Measurements from ENCODE around the gene MRPL37. TPM values are rescaled to one million over a fixed set of nuclear protein-coding genes. Genes with fewer than 3 reads are reported as not detected.
A peak's percentile ranks its signal among the peaks of the same experiment; 100 is the strongest.

Gene MRPL37
- total RNA-seq, 2 experiments from 2014 or later = 24.0 to 24.4 TPM

DNA sequence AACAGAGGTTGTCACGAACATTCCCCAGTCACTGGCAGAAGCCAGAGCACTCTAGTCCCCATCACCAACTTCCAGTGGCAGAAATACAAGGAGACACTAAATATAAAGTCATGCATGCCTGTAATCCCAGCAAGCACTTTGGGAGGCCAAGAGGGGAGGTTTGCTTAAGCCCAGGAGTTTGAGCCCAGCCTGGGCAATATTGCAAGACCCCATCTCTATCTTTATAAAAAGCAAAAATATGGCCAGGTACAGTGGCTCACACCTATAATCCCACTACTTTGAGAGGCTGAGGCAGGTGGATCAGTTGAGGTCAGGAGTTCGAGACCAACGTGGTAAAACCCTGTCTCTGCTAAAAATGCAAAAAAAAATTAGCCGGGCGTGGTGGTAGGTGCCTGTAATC, 6.5 kb upstream of the MRPL37 start:
- Histone ChIP-seq H3K27ac (ENCODE audit: low read depth in 1 of 2, low read length in 2 of 2) (no peak overlapping the region), H3K9me3 (ENCODE audit: control insufficient read depth in 1 of 2, insufficient read depth in 1 of 2, low read length in 2 of 2) (no peaks in the 10 kb centered on the region), H3K4me3 (ENCODE audit: low read length) (no peak overlapping the region), H3K36me3 (ENCODE audit: insufficient read depth, low read length) (peaks cover 41% of the 10 kb centered on the region), H3K27me3 (ENCODE audit: control insufficient read depth in 1 of 2, insufficient read depth in 2 of 2, low read length in 2 of 2) (no peaks in the 10 kb centered on the region), H3K4me1 (ENCODE audit: insufficient read depth, low read length) (no peaks in the 10 kb centered on the region)
- Mint-ChIP-seq H3K4me1 (ENCODE audit: low read depth) (no peaks in the 10 kb centered on the region), H3K27me3 (no peaks in the 10 kb centered on the region), H3K4me3 (no peak overlapping the region), H3K9me3 (no peaks in the 10 kb centered on the region), H3K36me3 (ENCODE audit: low read depth) (peaks cover 56% of the 10 kb centered on the region), H3K27ac (no peak overlapping the region)
- intact Hi-C loops (cut with DNase I, micrococcal nuclease) = no loop called here
- no peak for DNase-seq
- no peak for ATAC-seq (ENCODE audit: poor library complexity)
- ChIA-PET POLR2A (no interaction called here), CTCF (no interaction called here)
- TF ChIP-seq, protein P1, sequence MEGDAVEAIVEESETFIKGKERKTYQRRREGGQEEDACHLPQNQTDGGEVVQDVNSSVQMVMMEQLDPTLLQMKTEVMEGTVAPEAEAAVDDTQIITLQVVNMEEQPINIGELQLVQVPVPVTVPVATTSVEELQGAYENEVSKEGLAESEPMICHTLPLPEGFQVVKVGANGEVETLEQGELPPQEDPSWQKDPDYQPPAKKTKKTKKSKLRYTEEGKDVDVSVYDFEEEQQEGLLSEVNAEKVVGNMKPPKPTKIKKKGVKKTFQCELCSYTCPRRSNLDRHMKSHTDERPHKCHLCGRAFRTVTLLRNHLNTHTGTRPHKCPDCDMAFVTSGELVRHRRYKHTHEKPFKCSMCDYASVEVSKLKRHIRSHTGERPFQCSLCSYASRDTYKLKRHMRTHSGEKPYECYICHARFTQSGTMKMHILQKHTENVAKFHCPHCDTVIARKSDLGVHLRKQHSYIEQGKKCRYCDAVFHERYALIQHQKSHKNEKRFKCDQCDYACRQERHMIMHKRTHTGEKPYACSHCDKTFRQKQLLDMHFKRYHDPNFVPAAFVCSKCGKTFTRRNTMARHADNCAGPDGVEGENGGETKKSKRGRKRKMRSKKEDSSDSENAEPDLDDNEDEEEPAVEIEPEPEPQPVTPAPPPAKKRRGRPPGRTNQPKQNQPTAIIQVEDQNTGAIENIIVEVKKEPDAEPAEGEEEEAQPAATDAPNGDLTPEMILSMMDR (IDR thresholded peaks at IDR 0.05) = no peak

DNA sequence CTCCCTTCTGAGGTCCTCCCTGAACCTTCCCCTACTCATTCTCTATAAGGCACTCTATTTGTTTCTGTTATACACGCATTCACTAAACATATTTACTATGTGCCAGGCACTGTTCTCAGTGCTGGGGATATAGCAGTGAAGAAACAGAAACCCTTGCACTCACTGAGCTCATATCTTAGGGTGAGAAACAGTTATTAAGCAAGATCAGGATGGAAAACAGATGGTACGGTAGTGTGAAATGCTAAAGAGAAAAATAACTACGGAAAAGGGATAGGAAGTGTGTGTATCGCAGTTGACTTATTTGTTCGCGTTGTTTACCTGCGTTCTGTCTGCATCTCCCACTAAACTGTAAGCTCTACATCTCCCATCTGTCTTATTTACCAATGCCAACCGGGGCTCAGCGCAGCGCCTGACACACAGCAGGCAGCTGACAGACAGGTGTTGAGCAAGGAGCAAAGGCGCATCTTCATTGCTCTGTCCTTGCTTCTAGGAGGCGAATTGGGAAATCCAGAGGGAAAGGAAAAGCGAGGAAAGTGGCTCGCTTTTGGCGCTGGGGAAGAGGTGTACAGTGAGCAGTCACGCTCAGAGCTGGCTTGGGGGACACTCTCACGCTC, 709 bp upstream of the MRPL37 start:
- Mint-ChIP-seq H3K27me3 (no peaks in the 10 kb centered on the region), H3K36me3 (ENCODE audit: low read depth) (peaks cover 41% of the 10 kb centered on the region), H3K9me3 (no peaks in the 10 kb centered on the region), H3K27ac (peak overlapping the region; percentile 87), H3K4me1 (ENCODE audit: low read depth) (peaks cover 34% of the 10 kb centered on the region), H3K4me3 (peak overlapping the region; percentile 92)
- Histone ChIP-seq H3K27me3 (ENCODE audit: control insufficient read depth in 1 of 2, insufficient read depth in 2 of 2, low read length in 2 of 2) (no peaks in the 10 kb centered on the region), H3K36me3 (ENCODE audit: insufficient read depth, low read length) (peaks cover 20% of the 10 kb centered on the region), H3K27ac (ENCODE audit: low read depth in 1 of 2, low read length in 2 of 2) (peak overlapping the region in 1 of 2 donors; percentile 37), H3K4me1 (ENCODE audit: insufficient read depth, low read length) (peaks cover 25% of the 10 kb centered on the region), H3K9me3 (ENCODE audit: control insufficient read depth in 1 of 2, insufficient read depth in 1 of 2, low read length in 2 of 2) (no peaks in the 10 kb centered on the region), H3K4me3 (ENCODE audit: low read length) (peak overlapping the region; percentile 96)
- DNase-seq = peak in 2 of 14 experiments; percentile 28
- ChIA-PET CTCF (interaction anchor here (1.7 to 2.8 kb wide), 2 partner anchors 15 to 290 kb away, joined by 3 to 15 read pairs; no protein-coding TSS in a partner anchor), POLR2A (interaction anchor here (0.9 to 2.9 kb wide), 17 partner anchors 11 to 602 kb away, joined by 3 to 26 read pairs (median 4); partner anchors contain the start of genes SSBP3, TCEANC2, TMEM59 and TTC22)
- intact Hi-C loops (cut with DNase I, micrococcal nuclease) = loop anchor here (1.0 to 2.0 kb wide), 3 partner anchors 208 to 564 kb away; partner anchors contain the start of gene SSBP3 (in 1 of the 2)
- no peak for ATAC-seq (ENCODE audit: poor library complexity)
- TF ChIP-seq, protein P1 (IDR thresholded peaks at IDR 0.05) = no peak

DNA sequence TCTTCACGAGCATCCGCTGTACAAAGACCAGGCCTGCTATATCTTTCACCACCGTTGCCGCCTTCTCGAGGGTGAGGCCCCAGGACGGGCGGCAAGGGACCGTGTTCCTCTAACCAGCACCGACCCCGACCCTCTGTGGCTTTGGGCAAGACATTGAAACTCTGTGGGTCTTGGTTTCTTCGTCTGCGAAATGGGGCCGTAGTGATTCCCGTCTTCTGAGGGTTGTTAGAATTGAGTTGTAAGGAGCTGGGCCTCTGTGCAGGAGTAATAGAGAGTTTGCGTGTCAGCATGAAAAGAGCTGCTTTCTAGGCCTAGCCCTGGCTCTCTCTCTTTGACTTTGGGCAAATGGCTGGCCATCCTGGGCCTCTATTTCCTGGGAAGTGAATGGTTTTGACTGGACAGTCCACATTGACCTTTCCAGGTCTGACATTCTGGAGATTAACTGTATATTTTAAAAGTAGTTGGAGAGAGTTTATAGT, 591 bp downstream of the MRPL37 start:
- Mint-ChIP-seq H3K36me3 (ENCODE audit: low read depth) (peaks cover 38% of the 10 kb centered on the region), H3K4me1 (ENCODE audit: low read depth) (peaks cover 34% of the 10 kb centered on the region), H3K27ac (peak overlapping the region; percentile 87), H3K4me3 (peak overlapping the region; percentile 92), H3K9me3 (no peaks in the 10 kb centered on the region), H3K27me3 (no peaks in the 10 kb centered on the region)
- POLR2A ChIA-PET = interaction anchor here (0.6 to 2.9 kb wide), 16 partner anchors 10 to 299 kb away, joined by 3 to 26 read pairs (median 4); partner anchors contain the start of genes SSBP3, TCEANC2 and TMEM59
- CTCF ChIA-PET = interaction anchor here (2.8 kb wide), 1 partner anchor 289 kb away, joined by 15 read pairs; no protein-coding TSS in a partner anchor
- Histone ChIP-seq H3K27me3 (ENCODE audit: control insufficient read depth in 1 of 2, insufficient read depth in 2 of 2, low read length in 2 of 2) (no peaks in the 10 kb centered on the region), H3K9me3 (ENCODE audit: control insufficient read depth in 1 of 2, insufficient read depth in 1 of 2, low read length in 2 of 2) (no peaks in the 10 kb centered on the region), H3K27ac (ENCODE audit: low read depth in 1 of 2, low read length in 2 of 2) (peak overlapping the region; percentile 22 to 37), H3K4me1 (ENCODE audit: insufficient read depth, low read length) (peaks cover 25% of the 10 kb centered on the region), H3K36me3 (ENCODE audit: insufficient read depth, low read length) (peaks cover 19% of the 10 kb centered on the region), H3K4me3 (ENCODE audit: low read length) (peak overlapping the region; percentile 96)
- intact Hi-C loops (cut with DNase I, micrococcal nuclease) = loop anchor here (1.0 to 10.0 kb wide), 6 partner anchors 84 to 517 kb away; partner anchors contain the start of genes NDC1 (in 1 of the 2), TCEANC2 (in 1 of the 2), TMEM59 (in 1 of the 2) and TTC4 (in 1 of the 2)
- DNase-seq = peak in 1 of 14 experiments; percentile 3
- TF ChIP-seq, protein P1 (IDR thresholded peaks at IDR 0.05) = no peak
- peak; percentile 5 for ATAC-seq (ENCODE audit: poor library complexity)

Measured in CD4-positive, alpha-beta T cell (primary cell).